Bone marrow (tissue), 2 donors: ENCODE results near the gene MCAT.
"Not testable (repeated sequence)": the region's sequence is repeated elsewhere in the genome, so short reads cannot be mapped to it uniquely, and the experiment has no call there.

Experiments used
- DNase-seq, 2 donors: peaks; one replicate each; lab custom pipeline; 2025; lab: John Stamatoyannopoulos, UW

MCAT gene

GRCh38 chr22:43127166-43127908 is 15.9 kb downstream of the MCAT start:
- no peak for DNase-seq

- DNase-seq: no peak
Measured at GRCh38 chr22:43126501-43127165, 16.6 kb downstream of the MCAT start.

DNA sequence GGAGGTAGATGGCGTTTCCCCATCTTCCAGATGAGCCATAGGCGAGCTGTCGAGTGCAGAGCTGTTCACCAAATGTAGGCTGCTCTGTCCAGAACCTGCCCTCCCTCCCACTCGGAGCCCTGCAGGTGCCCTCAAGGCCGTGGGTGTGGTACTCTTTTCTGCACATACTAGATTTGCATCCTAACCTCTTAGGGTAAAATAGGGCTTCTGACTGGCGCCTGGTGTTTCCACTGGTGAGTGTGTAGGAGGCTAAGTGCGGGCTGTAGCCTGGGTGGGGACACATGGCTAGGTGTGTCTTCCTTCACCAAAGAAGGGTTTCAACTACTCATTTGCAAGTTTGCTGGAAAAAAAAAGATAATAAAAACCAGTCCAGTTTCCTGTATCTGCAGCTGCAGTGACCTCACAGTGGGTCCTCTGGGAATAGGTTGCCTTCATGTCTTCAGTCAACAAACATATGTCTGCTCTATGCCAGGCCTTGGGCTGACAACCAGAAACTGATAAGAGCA is 24.2 kb downstream of the MCAT start:
- no peak for DNase-seq

DNA sequence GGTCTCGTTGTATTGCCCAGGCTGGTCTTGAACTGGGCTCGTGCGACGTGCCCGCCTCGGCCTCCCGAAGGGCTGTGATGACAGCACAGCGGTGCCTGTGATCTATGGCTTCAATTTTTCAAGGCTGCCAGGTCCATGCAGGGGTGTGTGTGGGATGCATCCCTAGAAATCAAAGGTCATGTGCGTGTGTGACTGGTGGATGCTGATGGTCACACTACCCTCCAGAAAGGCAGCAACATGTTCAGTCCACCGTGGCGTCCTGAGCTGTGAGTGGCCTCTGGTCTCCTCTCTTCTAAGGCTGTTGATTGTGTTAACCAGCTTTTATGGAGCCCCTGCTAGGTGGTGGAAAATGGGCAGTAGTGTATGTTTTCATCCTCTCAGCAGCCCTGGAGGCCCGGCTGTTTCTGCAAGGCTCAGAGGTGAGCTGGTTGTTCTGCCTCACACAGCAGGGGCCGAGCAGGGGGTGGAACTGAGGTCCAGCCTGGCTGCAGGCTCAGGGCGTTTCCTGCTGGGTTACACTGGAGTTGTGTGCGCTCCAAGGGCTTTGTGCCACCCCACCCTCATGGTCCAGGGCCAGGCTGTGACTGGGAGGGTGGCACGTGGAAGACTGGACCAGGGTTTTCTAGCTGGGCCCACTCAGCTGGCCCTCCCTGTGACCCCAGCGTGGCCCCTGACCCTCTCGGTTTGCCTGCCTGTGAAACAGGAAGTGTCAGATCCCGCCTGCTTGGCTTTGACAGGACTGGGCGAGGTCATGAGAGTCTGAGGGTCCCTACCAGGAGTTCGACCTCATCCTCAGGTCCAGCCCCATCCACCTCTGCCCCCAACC is 25.0 kb downstream of the MCAT start:
- no peak for DNase-seq

- no peak for DNase-seq
Measured at GRCh38 chr22:43116932-43117331, 26.3 kb downstream of the MCAT start.

DNA sequence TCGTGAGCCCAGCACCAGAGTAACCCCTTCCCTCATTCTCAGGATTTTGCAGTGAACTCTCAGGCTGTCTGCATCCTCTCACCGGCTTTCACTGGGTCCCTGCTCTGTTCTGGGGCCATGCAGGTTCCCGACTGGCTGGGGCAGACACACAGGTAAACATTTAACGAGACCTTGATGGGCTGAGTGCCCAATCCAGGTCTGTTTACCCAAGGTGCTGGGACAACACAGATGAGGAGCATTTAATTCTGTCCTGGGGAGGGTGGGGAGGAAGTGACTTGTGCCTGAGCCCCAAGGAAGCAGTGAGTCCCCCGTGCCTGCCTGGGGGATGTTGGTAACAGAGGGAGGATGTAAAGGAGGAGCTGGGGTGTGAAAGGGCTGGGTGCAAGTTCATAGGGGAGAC is 28.2 kb downstream of the MCAT start:
- DNase-seq: no peak

- DNase-seq: no peak
Measured at GRCh38 chr22:43113526-43114251, 29.5 kb downstream of the MCAT start.

- DNase-seq: no peak
Measured at GRCh38 chr22:43110927-43111623, 32.1 kb downstream of the MCAT start.

- DNase-seq: no peak
Measured at GRCh38 chr22:43110444-43110926, 32.7 kb downstream of the MCAT start, which contains the start of gene BIK. TSS of gene BIK (plus strand) at chr22:43110750. CDS start at chr22:43124023, 13,273 bp downstream.

- no peak for DNase-seq
Measured at GRCh38 chr22:43109921-43110443, 33.2 kb downstream of the MCAT start.

GRCh38 chr22:43109511-43109910 is 33.7 kb downstream of the MCAT start:
- no peak for DNase-seq

GRCh38 chr22:43106302-43106701 is 36.9 kb downstream of the MCAT start:
- no peak for DNase-seq

GRCh38 chr22:43104950-43105349 is 38.2 kb downstream of the MCAT start:
- not testable (repeated sequence) for DNase-seq

GRCh38 chr22:43104056-43104625 is 39.1 kb downstream of the MCAT start:
- DNase-seq: not testable (repeated sequence)

DNA sequence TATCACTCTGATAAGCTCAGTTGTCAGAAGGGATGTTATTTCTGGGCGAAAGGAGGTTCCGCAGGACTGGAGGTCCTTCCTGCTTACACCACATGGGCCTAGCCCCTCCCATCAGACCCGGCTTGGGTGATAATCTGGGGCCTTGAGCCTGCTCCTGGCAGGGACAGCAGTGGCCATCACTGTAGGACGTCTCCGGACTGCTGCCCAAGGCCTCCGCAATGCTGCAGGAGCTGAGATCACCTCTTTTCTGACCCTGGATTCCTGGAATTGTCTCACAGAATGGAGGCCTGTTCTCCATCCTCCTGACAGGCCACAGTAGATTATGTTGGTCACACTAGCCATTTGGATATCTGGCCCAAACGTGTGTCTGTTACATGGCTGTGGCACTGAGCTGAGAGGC is 41.9 kb downstream of the MCAT start:
- no peak for DNase-seq

- DNase-seq: no peak
Measured at GRCh38 chr22:43100225-43100624, 43.0 kb downstream of the MCAT start.

GRCh38 chr22:43099095-43099494 is 44.1 kb downstream of the MCAT start:
- DNase-seq: no peak

DNA sequence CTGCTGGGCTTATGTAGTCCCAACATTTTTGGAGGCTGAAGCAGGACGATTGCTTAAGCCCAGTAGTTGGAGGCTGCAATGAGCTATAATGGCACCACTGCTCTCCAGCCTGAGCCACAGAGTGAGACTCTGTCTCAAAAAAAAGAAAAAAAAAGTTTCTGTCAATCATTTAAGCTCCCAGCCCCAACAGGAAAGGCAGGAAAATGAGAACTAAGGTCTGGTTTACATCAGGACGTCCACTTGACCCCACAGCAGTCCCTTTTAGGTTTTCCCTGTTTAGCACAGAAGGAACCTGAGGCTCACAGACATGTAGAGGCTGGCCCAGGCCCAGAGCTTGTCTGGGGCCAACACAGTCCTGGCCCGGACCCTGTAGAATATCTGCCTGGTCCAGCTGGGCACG is 44.8 kb downstream of the MCAT start:
- no peak for DNase-seq

DNA sequence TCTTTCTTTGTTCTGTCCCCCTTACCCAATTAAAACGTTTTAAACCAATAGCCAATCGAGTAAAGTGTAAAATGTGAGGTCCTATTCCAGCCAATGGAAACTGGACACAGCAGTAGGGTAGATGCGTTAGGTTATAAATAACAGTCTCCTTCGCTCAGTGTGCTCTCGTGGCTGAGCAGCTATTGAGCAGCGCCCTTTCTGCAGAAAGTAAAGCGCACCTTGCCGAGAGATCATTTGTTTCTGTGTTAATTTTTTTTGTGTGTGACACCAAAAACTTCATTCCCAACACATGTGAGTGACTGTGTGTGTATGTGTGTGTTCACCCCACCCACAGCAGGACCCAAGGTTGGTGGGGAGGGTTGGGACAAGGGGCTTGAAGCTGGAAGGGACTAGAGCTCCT is 46.8 kb downstream of the MCAT start:
- DNase-seq: no peak

DNA sequence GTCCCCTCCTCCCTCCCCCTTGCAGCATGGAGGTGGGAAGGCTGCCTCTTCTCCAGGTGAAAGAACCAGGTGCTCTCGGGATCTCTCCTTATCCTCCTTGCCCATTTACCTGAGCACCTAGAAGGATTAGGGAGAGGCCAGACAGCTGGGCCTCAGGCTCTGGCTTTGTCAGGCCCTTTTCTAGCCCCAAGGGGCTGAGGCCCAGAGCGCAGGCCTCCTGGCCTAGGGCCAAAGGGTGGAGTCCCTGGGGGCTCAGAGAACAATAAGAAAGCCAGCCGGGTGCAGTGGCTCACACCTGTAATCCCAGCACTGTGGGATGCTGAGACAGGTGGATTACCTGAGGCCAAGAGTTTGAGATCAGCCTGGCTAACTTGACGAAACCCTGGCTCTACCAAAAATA is 48.6 kb downstream of the MCAT start:
- DNase-seq: no peak
